ENCODE data around the gene PLA1A. TPM values are rescaled to one million over a fixed set of nuclear protein-coding genes. Genes with fewer than 3 reads are reported as not detected.

The PLA1A gene
- total RNA-seq, 6 experiments from 2014 or later: 9.9 to 30.2 (median 15.9) TPM

- no CpG with 5 or more reads among the region's 1 CpG for WGBS (ENCODE audit: insufficient coverage, low coverage, low lambda C conversion rate, missing lambda C conversion rate)
Observed at GRCh38 chr3:119604878-119605277, 7.2 kb downstream of the PLA1A start.

GRCh38 chr3:119608405-119609000 lies 10.8 kb downstream of the PLA1A start:
- 94% methylated on average over 5 of the region's 6 CpGs for WGBS (ENCODE audit: insufficient coverage, low coverage, low lambda C conversion rate, missing lambda C conversion rate)
- no peaks in the 10 kb centered on the region for H3K27me3 ChIP-seq
- H3K4me3 ChIP-seq: no peak overlapping the region
- peaks cover 0 to 3% (median 0%) of the 10 kb centered on the region in 4 donors for H3K36me3 ChIP-seq
- DNase-seq: no peak
- no peak for TF ChIP-seq CTCF (IDR thresholded peaks at IDR 0.05)
- TF ChIP-seq POLR2A (IDR thresholded peaks at IDR 0.05): no peak
- no peaks in the 10 kb centered on the region for H3K4me1 ChIP-seq
- intact Hi-C loops (cut with DNase I): no loop called here
- H3K9me3 ChIP-seq: no peaks in the 10 kb centered on the region
- H3K27ac ChIP-seq: no peak overlapping the region
- ATAC-seq: no peak

More at GRCh38 chr3:119604878-119605277, 7.2 kb downstream of the PLA1A start:
- no peaks in the 10 kb centered on the region for H3K4me1 ChIP-seq
- TF ChIP-seq POLR2A (IDR thresholded peaks at IDR 0.05): no peak
- no peak for TF ChIP-seq CTCF (IDR thresholded peaks at IDR 0.05)
- ATAC-seq (no peak), DNase-seq (no peak)
- no peaks in the 10 kb centered on the region for H3K9me3 ChIP-seq
- H3K4me3 ChIP-seq: no peak overlapping the region
- no peak overlapping the region for H3K27ac ChIP-seq
- no peaks in the 10 kb centered on the region for H3K27me3 ChIP-seq
- intact Hi-C loops (cut with DNase I): no loop called here
- no peaks in the 10 kb centered on the region for H3K36me3 ChIP-seq

- no peaks in the 10 kb centered on the region for H3K9me3 ChIP-seq
- no peak overlapping the region for H3K4me3 ChIP-seq
- 52% methylated on average over 3 of the region's 6 CpGs for WGBS (ENCODE audit: insufficient coverage, low coverage, low lambda C conversion rate, missing lambda C conversion rate)
- peaks cover 0 to 3% (median 0%) of the 10 kb centered on the region in 4 donors for H3K36me3 ChIP-seq
- ATAC-seq: no peak
- H3K27me3 ChIP-seq: no peaks in the 10 kb centered on the region
- no peaks in the 10 kb centered on the region for H3K4me1 ChIP-seq
- TF ChIP-seq CTCF (IDR thresholded peaks at IDR 0.05) (no peak), POLR2A (IDR thresholded peaks at IDR 0.05) (no peak)
- DNase-seq: no peak
- H3K27ac ChIP-seq: no peak overlapping the region
- intact Hi-C loops (cut with DNase I): no loop called here
Observed at GRCh38 chr3:119609301-119609700, 11.6 kb downstream of the PLA1A start.

- no peaks in the 10 kb centered on the region for H3K27me3 ChIP-seq
- WGBS (ENCODE audit: insufficient coverage, low coverage, low lambda C conversion rate, missing lambda C conversion rate): 100% methylated on average over 1 of the region's 1 CpG
- peaks cover 0 to 3% (median 0%) of the 10 kb centered on the region in 4 donors for H3K36me3 ChIP-seq
- no peak overlapping the region for H3K27ac ChIP-seq
- TF ChIP-seq CTCF (IDR thresholded peaks at IDR 0.05): no peak
- no peak for TF ChIP-seq POLR2A (IDR thresholded peaks at IDR 0.05)
- intact Hi-C loops (cut with DNase I): no loop called here
- no peak overlapping the region for H3K4me3 ChIP-seq
- H3K9me3 ChIP-seq: no peaks in the 10 kb centered on the region
- no peak for DNase-seq
- no peak for ATAC-seq
- no peaks in the 10 kb centered on the region for H3K4me1 ChIP-seq
Observed at GRCh38 chr3:119611664-119612063, 14.0 kb downstream of the PLA1A start.
